Spleen (tissue), 11 donors: Measurements from ENCODE around the gene LEUTX. TPM values are rescaled to one million over a fixed set of nuclear protein-coding genes. Genes with fewer than 3 reads are reported as not detected.

Experiments used
- DNase-seq: peaks from one replicate; pipeline ENCODE4 v3.0.0-alpha.2; 2020
- H3K27ac ChIP-seq, 8 donors: fragments of 200-600 bp; sonication (generic) in 7 of 8; 1 replicate in 4 of 8; 2 replicates in 4 of 8; pipeline versions ENCODE4 v1.5.0 to v1.8.0; 2016 to 2021; ENCODE audit warnings: inconsistent platforms in 4 of 8, mild to moderate bottlenecking in 4 of 8, moderate library complexity in 1 of 8
- H3K27me3 ChIP-seq, 7 donors: fragments of 200-600 bp; sonication (generic) in 6 of 7; replicated peaks in 1 of 7; 1 replicate in 4 of 7; 2 replicates in 3 of 7; pipeline versions ENCODE4 v1.5.0 to v1.8.0; 2016 to 2021; ENCODE audit warnings: inconsistent platforms in 3 of 7, mild to moderate bottlenecking in 1 of 7
- H3K36me3 ChIP-seq, 6 donors: fragments of 200-600 bp; sonication (generic) in 5 of 6; 1 replicate in 4 of 6; 2 replicates in 2 of 6; pipeline versions ENCODE4 v1.5.0 to v1.8.0; 2016 to 2021; ENCODE audit warnings: inconsistent platforms in 2 of 6
- H3K4me1 ChIP-seq, 6 donors: fragments of 200-600 bp; sonication (generic) in 5 of 6; 1 replicate in 3 of 6; 2 replicates in 3 of 6; pipeline versions ENCODE4 v1.5.0 to v1.8.0; 2016 to 2021; ENCODE audit warnings: inconsistent platforms in 3 of 6
- H3K4me3 ChIP-seq, 8 donors: fragments of 200-600 bp; sonication (generic) in 7 of 8; 1 replicate in 4 of 8; 2 replicates in 4 of 8; pipeline versions ENCODE4 v1.5.0 to v1.8.0; 2016 to 2021; ENCODE audit warnings: inconsistent platforms in 4 of 8, mild to moderate bottlenecking in 4 of 8, moderate library complexity in 2 of 8
- H3K9me3 ChIP-seq, 8 donors: fragments of 200-600 bp; sonication (generic) in 7 of 8; 1 replicate in 4 of 8; 2 replicates in 4 of 8; pipeline versions ENCODE4 v1.5.0 to v1.8.0; 2016 to 2021; ENCODE audit warnings: inconsistent platforms in 4 of 8
- CTCF ChIP-seq, 11 experiments: fragments of 200-600 bp in 7 of 11; fragments of 450-650 bp in 4 of 11; sonication (generic) in 4 of 11; IDR thresholded peaks in 8 of 11; conservative IDR thresholded peaks in 3 of 11; 1 replicate in 7 of 11; 2 replicates in 4 of 11; pipeline versions ENCODE4 v1.4.0 to v1.8.0; 2016 to 2021; ENCODE audit warnings: antibody characterized with exemption in 11 of 11, inconsistent platforms in 4 of 11, mild to moderate bottlenecking in 1 of 11
- POLR2A ChIP-seq, 3 donors: fragments of 450-650 bp; IDR thresholded peaks; one replicate each; pipeline ENCODE4 v1.5.1; 2017; ENCODE audit warnings: antibody characterized with exemption in 3 of 3, mild to moderate bottlenecking in 1 of 3
- POLR2AphosphoS5 ChIP-seq, 3 donors: sonication (generic); formaldehyde crosslinking; IDR thresholded peaks; one replicate each; pipeline ENCODE4 v1.5.1; 2017; ENCODE audit warnings: antibody characterized with exemption in 3 of 3
- WGBS, 5 donors: extraction: QIAGEN DNeasy Blood & Tissue Kit in 3 of 5; methylation state at CpG; one replicate each; pipeline versions ENCODE4 v1.1.5 to v1.1.7; 2013 to 2018; 5-methylcytosine and 5-hydroxymethylcytosine counted together
- intact Hi-C: fragments of 100-400 bp; cut with DNase I; formaldehyde crosslinking; loops from one replicate; pipeline ENCODE4 v1.15.0; 2023; ENCODE audit warnings: low total_unique reads
- polyA plus RNA-seq, 3 donors: library from polyadenylated mRNA; stranded (reverse); fragments of 200-250 nt; gene quantifications; one replicate each; pipeline ENCODE4 v1.2.1, GENCODE V29; 2013
- total RNA-seq, 7 donors: library from RNA; depleted of rRNA in 3 of 7; stranded (reverse); fragments of >200 nt in 3 of 7; fragmentation: NEBNext Ultra II Directional in 4 of 7; extraction: Animal tissue kit (Norgen Biotek cat#: 25700) in 4 of 7; gene quantifications; one replicate each; pipeline versions ENCODE4 v1.1.0 to v1.2.1, GENCODE V29; 2016 to 2021
- donor health status: healthy with polysubstance abuse.
- donor health status: DM: no; HTN: no; CAD: no; lungs with moderate emphysema.
- donor health status: DM: no; HTN: no; CAD: no.
- donor health status: Bipolar disorder and iron deficiency.
- donor health status: healthy.
- donor health status: DM: no; HTN: no; CAD: no.
- donor health status: DM: yes; HTN: yes; CAD: no.

The LEUTX gene
- total and polyA plus RNA-seq, 10 donors: not detected

- no peak overlapping the region for H3K4me3 ChIP-seq
- peaks cover 0 to 10% (median 0%) of the 10 kb centered on the region in 7 donors for H3K27me3 ChIP-seq
- H3K27ac ChIP-seq: no peak overlapping the region
- H3K36me3 ChIP-seq: no peaks in the 10 kb centered on the region
- H3K4me1 ChIP-seq: no peaks in the 10 kb centered on the region
- WGBS, 5 donors: 42 to 76% (median 49%) methylated on average over 3 of the region's 3 CpGs
- H3K9me3 ChIP-seq: no peaks in the 10 kb centered on the region
- no peak for TF ChIP-seq POLR2A (IDR thresholded peaks at IDR 0.05)
- no peak for TF ChIP-seq POLR2AphosphoS5 (IDR thresholded peaks at IDR 0.05)
- TF ChIP-seq CTCF (IDR thresholded peaks at IDR 0.05 in 8 of 11, conservative IDR thresholded peaks at IDR 0.05 in 3 of 11): no peak
- intact Hi-C loops: no loop called here
- no peak for DNase-seq
Observed at GRCh38 chr19:39735688-39736087, 43.0 kb upstream of the LEUTX start.

- WGBS, 5 donors: 42 to 60% (median 48%) methylated on average over 5 of the region's 5 CpGs
- H3K36me3 ChIP-seq: no peaks in the 10 kb centered on the region
- H3K4me1 ChIP-seq: no peaks in the 10 kb centered on the region
- H3K27ac ChIP-seq: no peak overlapping the region
- no peak for DNase-seq
- no peak for TF ChIP-seq POLR2AphosphoS5 (IDR thresholded peaks at IDR 0.05)
- no peak for TF ChIP-seq CTCF (IDR thresholded peaks at IDR 0.05 in 8 of 11, conservative IDR thresholded peaks at IDR 0.05 in 3 of 11)
- no peak for TF ChIP-seq POLR2A (IDR thresholded peaks at IDR 0.05)
- peaks cover 0 to 9% (median 0%) of the 10 kb centered on the region in 7 donors for H3K27me3 ChIP-seq
- no peak overlapping the region for H3K4me3 ChIP-seq
- intact Hi-C loops: no loop called here
- no peaks in the 10 kb centered on the region for H3K9me3 ChIP-seq
Observed at GRCh38 chr19:39736088-39736487, 42.6 kb upstream of the LEUTX start.

- Histone ChIP-seq H3K4me1 (no peaks in the 10 kb centered on the region), H3K36me3 (no peaks in the 10 kb centered on the region), H3K9me3 (no peaks in the 10 kb centered on the region), H3K27ac (no peak overlapping the region), H3K27me3 (peaks cover 0 to 9% (median 0%) of the 10 kb centered on the region in 7 donors), H3K4me3 (no peak overlapping the region)
- 66 to 80% (median 72%) methylated on average over 3 of the region's 3 CpGs for WGBS, 5 donors
- DNase-seq: no peak
- TF ChIP-seq POLR2AphosphoS5 (IDR thresholded peaks at IDR 0.05) (no peak), POLR2A (IDR thresholded peaks at IDR 0.05) (no peak), CTCF (IDR thresholded peaks at IDR 0.05 in 8 of 11, conservative IDR thresholded peaks at IDR 0.05 in 3 of 11) (no peak)
- intact Hi-C loops: no loop called here
Observed at GRCh38 chr19:39737351-39737750, 41.3 kb upstream of the LEUTX start.

- no peak within 1 kb of the TSS for H3K27ac ChIP-seq
- intact Hi-C loops: no loop called here
- no peaks in the 10 kb centered on the region for H3K9me3 ChIP-seq
- peaks cover 0 to 10% (median 0%) of the 10 kb centered on the region in 7 donors for H3K27me3 ChIP-seq
- no peaks in the 10 kb centered on the region for H3K36me3 ChIP-seq
- TF ChIP-seq CTCF (IDR thresholded peaks at IDR 0.05 in 8 of 11, conservative IDR thresholded peaks at IDR 0.05 in 3 of 11) (no peak), POLR2A (IDR thresholded peaks at IDR 0.05) (no peak), POLR2AphosphoS5 (IDR thresholded peaks at IDR 0.05) (no peak)
- no peak within 1 kb of the TSS for H3K4me3 ChIP-seq
- WGBS, 5 donors: 38 to 67% (median 50%) methylated on average over 3 of the region's 3 CpGs
- DNase-seq: no peak
- no peaks in the 10 kb centered on the region for H3K4me1 ChIP-seq
Observed at GRCh38 chr19:39737891-39738290, 40.8 kb upstream of the LEUTX start, which contains the start of gene CLC. TSS of gene CLC (minus strand) at chr19:39738029. CDS start at chr19:39737952, 77 bp downstream.
